HG03565 (cell line): ENCODE measurements around the gene KAT6B.

Source experiments
- ATAC-seq: cut with Tn5 transposase; IDR thresholded peaks from one replicate; pipeline ENCODE4 v1.9.1; 2021; ENCODE audit warnings: mild to moderate bottlenecking, moderate library complexity; ENCODE audit not compliant: unreplicated experiment

The KAT6B gene

GRCh38 chr10:75008952-75009351, 182.6 kb downstream of the KAT6B start:
- ATAC-seq = no peak

GRCh38 chr10:75009426-75009825, 183.0 kb downstream of the KAT6B start:
- ATAC-seq = no peak

- no peak for ATAC-seq
Measured at GRCh38 chr10:75010373-75010772, 184.0 kb downstream of the KAT6B start.

- ATAC-seq = no peak
Measured at GRCh38 chr10:75011221-75011620, 184.8 kb downstream of the KAT6B start.

- no peak for ATAC-seq
Measured at GRCh38 chr10:75012471-75012870, 186.1 kb downstream of the KAT6B start.

GRCh38 chr10:75013007-75013406, 186.6 kb downstream of the KAT6B start:
- ATAC-seq = no peak

- no peak for ATAC-seq
Measured at GRCh38 chr10:75013522-75013921, 187.1 kb downstream of the KAT6B start.

GRCh38 chr10:75014516-75015230, 188.3 kb downstream of the KAT6B start:
- no peak for ATAC-seq

GRCh38 chr10:75015442-75015841, 189.0 kb downstream of the KAT6B start:
- ATAC-seq = no peak

- ATAC-seq = no peak
Measured at GRCh38 chr10:75016325-75016724, 189.9 kb downstream of the KAT6B start.

GRCh38 chr10:75018251-75018650, 191.9 kb downstream of the KAT6B start:
- ATAC-seq = no peak

GRCh38 chr10:75018686-75019307, 192.4 kb downstream of the KAT6B start:
- ATAC-seq = no peak

GRCh38 chr10:75019370-75019769, 193.0 kb downstream of the KAT6B start:
- no peak for ATAC-seq

GRCh38 chr10:75020168-75020567, 193.8 kb downstream of the KAT6B start:
- ATAC-seq = no peak

- no peak for ATAC-seq
Measured at GRCh38 chr10:75021379-75022249, 195.2 kb downstream of the KAT6B start.

- ATAC-seq = no peak
Measured at GRCh38 chr10:75023074-75023473, 196.7 kb downstream of the KAT6B start.

GRCh38 chr10:75024971-75025523, 198.6 kb downstream of the KAT6B start:
- no peak for ATAC-seq

- ATAC-seq = no peak
Measured at GRCh38 chr10:75028049-75028448, 201.6 kb downstream of the KAT6B start.

GRCh38 chr10:75028748-75029147, 202.3 kb downstream of the KAT6B start:
- no peak for ATAC-seq

- ATAC-seq = no peak
Measured at GRCh38 chr10:75029420-75029819, 203.0 kb downstream of the KAT6B start.

- no peak for ATAC-seq
Measured at GRCh38 chr10:75029857-75030256, 203.5 kb downstream of the KAT6B start.
